GM18861 (cell line): ENCODE results near the gene MYH10.

Experiments
- ATAC-seq: cut with Tn5 transposase; IDR thresholded peaks from one replicate; pipeline ENCODE4 v1.9.1; 2021; ENCODE audit not compliant: unreplicated experiment

Gene MYH10

DNA sequence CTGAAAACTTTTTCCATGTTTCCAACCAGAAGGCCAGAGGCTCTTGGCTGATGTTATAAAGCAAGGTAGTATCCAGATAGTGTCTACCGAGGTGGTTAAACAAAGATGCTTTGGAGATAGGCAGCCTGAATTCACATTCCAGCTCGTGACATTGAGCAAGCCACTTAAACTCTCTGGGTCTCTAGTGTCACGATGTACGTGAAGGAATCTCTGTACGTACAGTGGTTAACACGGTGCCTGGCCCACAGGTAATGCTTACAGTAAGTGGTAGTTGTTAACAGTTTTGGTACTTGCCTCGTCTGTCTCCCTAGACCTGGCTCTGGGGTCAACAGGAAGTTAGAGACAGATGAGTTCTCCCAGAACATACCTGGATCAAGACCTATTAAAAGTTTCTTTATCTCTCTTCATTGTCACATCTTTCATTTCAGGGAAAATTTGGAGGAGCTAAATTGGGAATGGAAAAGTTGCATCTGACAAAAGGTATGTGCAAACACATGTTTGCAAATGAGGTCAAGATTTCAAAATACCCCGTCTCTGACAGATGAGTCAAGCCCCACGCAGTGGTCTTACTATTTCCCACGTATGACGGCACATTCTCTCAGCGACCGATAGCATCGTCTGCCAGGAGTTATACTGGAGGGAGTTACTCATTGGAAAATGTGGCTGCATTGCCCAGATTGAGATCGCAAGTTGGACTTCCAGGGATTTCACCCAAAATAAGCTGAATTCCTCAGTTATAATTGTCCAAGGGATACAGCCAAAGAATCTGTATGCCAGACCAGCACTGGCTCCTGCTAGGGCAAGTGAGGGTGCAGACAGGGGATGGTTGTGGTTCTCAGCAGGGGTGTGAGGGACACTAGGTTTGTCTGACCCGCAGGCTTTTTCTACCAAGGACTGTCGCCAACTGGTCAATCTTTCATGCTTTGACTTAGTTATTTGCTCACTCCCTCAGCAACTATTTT, 18.9 kb upstream of the MYH10 start:
- ATAC-seq: no peak

- no peak for ATAC-seq
Observed at GRCh38 chr17:8647956-8648355, 17.4 kb upstream of the MYH10 start.

- ATAC-seq: no peak
Observed at GRCh38 chr17:8647202-8647601, 16.7 kb upstream of the MYH10 start.

- ATAC-seq: no peak
Observed at GRCh38 chr17:8644507-8644902, 14.0 kb upstream of the MYH10 start.

GRCh38 chr17:8643855-8644506, 13.5 kb upstream of the MYH10 start:
- ATAC-seq: no peak

DNA sequence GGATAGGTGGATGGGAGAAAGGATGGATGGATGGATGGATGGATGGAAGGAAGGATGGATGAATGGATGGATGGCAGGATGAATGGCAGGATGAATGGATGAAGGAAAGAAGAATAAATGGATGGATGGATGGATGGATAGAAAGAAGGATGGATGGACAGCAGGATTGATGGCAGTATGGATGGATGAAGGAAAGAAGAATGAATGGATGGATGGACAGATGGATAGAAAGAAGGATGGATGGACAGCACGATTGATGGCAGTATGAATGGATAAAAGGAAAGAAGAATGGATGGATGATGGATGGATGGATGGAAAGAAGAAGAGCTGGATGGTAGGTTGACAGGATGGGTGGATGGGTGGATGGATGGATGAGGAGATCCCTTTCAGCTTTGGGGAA, 9.2 kb upstream of the MYH10 start:
- no peak for ATAC-seq

- no peak for ATAC-seq
Observed at GRCh38 chr17:8632061-8632460, 1.5 kb upstream of the MYH10 start.

DNA sequence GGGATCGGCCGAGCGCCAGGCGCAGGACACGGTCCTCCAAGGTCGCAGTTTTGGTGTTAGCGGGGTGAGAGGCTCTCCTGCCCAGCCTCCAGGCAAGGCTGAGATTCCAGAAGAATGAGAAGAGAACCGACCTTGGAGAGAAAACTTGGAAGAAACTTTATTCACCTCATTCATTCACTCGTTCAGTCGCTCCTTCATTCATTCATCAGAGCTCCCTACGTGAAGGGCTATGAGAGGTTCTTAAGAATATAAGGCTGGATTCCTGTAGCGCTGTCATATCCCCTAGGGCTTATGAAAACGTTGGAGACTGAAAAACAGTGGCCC, 991 bp upstream of the MYH10 start:
- no peak for ATAC-seq

- peak; percentile 96 for ATAC-seq
Observed at GRCh38 chr17:8630802-8631553, 453 bp upstream of the MYH10 start.

GRCh38 chr17:8629371-8630226, 926 bp downstream of the MYH10 start:
- no peak for ATAC-seq

DNA sequence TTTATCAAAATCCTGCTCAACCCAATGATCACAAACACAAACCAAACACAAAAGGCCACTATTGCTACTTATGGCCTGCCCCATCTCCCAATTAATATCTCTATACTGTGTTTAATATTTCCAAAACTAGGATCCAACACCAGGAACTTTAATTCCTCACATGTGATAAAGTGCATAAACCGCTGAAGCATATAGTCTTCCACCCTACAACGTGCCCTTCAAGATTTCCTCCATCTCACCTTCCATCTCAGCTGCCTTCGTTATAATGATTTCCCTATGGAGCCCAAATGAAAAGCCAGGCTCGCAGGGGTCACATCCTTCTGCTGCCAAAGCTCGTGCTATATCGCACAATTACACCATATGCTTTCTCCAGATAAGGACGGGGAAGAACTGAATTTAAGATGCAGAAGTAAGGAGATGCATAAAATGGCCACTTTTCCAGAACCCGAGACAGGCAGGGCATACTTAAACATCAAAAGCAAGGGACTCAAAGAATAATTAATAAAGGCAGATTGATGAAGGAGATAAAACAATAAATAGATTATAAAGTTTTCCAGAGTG, 1.8 kb downstream of the MYH10 start:
- ATAC-seq: no peak

DNA sequence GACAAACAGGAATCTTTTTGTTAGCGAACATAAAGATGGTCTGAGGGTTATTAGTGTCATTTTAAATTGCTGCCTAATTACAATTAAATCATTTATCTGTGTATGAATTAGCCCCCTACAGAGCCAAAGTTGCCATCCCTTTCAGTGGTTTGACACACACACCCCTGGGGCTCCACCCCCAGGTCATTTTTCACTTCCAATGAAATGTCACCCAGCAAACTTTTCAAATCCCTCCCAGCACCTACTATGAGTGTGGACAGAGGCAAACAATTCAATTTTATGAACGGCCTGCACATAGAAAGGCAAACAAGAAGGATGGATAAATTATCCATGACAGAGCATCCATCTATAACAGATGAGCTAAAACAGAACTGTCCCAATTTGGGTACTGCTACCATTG, 2.4 kb downstream of the MYH10 start:
- no peak for ATAC-seq

DNA sequence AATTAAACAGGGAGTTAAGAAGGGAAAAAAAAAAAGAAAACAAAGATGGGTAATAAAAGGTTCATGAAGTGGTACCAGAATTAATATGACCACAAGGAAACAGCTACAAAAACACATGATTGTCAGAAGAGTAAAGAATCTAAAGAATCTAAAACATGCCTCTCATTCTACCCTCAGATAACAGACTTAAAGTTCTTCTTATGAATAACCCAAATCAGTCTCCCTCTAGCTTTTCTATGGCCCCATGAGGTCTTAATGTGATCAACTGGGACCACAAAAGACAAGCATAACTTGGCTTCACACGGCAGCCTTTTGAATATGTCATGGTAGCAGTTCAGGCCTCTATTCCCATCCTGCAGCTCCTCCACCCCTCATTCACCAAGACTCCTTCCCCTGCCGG, 6.9 kb downstream of the MYH10 start:
- no peak for ATAC-seq

GRCh38 chr17:8622191-8622590, 8.3 kb downstream of the MYH10 start:
- ATAC-seq: no peak

GRCh38 chr17:8621585-8621984, 8.9 kb downstream of the MYH10 start:
- ATAC-seq: no peak

GRCh38 chr17:8619294-8619693, 11.2 kb downstream of the MYH10 start:
- ATAC-seq: no peak

- no peak for ATAC-seq
Observed at GRCh38 chr17:8618825-8619224, 11.7 kb downstream of the MYH10 start.

DNA sequence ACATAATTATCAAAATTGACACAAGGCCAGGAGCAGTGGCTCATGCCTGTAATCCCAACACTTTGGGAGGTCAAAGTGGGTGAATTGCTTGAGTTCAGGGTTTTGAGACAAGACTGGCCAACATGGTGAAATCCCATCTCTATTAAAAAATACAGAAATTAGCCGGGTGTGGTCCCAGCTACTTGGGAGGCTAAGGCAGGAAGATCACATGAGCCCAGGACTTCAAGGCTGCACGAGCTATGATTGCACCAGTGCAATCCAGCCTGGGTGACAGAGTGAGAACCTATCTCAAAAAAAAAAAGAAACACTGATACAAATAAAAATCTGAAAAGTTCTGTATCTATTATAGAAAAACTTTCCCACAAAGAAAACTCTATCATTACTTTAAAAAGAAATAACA, 15.5 kb downstream of the MYH10 start:
- no peak for ATAC-seq

DNA sequence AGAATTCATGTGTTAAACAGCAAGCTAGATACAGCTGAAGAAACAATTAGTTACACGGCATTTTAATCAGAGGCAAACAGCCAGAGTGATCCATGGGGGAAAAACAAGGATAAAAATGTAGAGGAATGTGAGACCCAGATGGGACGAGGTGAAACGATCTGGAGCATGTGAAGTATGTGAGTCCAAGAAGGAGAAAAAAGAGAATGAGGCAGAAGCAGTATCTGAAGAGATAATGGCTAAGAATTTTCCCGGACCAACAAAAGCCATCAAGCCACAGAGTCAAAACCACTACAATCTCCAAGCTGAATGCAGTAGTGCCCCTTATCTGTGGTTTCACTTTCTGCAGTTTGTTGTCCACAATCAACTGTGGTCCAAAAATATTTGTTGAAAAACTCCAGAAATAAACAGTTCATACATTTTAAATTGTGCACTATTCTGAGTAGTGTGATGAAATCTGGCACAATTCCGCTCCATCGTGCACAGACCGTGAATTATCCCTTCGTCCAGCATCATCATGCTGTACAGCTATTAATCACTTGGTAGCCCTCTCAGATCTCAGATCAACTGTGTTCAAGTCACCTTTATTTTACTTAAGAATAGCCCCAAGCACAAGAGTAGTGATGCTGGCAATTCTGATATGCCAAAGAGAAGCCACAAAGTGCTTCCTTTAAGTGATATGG, 18.8 kb downstream of the MYH10 start:
- ATAC-seq: no peak

GRCh38 chr17:8611137-8611536, 19.4 kb downstream of the MYH10 start:
- ATAC-seq: no peak
